CD14-positive monocyte (primary cell): ENCODE data around the gene CDH4. TPM values are rescaled to one million over a fixed set of nuclear protein-coding genes. Genes with fewer than 3 reads are reported as not detected.

Experiments used
- DNase-seq, 3 donors: peaks; one replicate each; pipeline ENCODE4 v3.0.0-alpha.2; 2011 to 2022
- H2AFZ ChIP-seq: 2 replicates; pipeline ENCODE4 v1.6.0; 2012; ENCODE audit warnings: mild to moderate bottlenecking, low read depth, low read length, inconsistent platforms; ENCODE audit not compliant: insufficient read depth, poor library complexity, severe bottlenecking
- H3K27ac ChIP-seq, 2 donors: 1 replicate in 1 of 2; 2 replicates in 1 of 2; pipeline ENCODE4 v1.5.1; 2012 to 2013; ENCODE audit warnings: low read length in 2 of 2, control low read depth in 1 of 2, inconsistent platforms in 1 of 2, low read depth in 1 of 2, mild to moderate bottlenecking in 1 of 2
- H3K27me3 ChIP-seq, 2 donors: one replicate each; pipeline versions ENCODE4 v1.6.0 to v1.6.1; 2011 to 2013; ENCODE audit warnings: low read length in 2 of 2; ENCODE audit not compliant: control insufficient read depth in 2 of 2, insufficient read depth in 2 of 2
- H3K36me3 ChIP-seq, 2 donors: replicated peaks in 1 of 2; 1 replicate in 1 of 2; 2 replicates in 1 of 2; pipeline versions ENCODE4 v1.5.1 to v1.6.1; 2012 to 2013; ENCODE audit warnings: low read length in 2 of 2, control low read depth in 1 of 2, inconsistent platforms in 1 of 2, mild to moderate bottlenecking in 1 of 2; ENCODE audit not compliant: insufficient read depth in 2 of 2, control insufficient read depth in 1 of 2
- H3K4me1 ChIP-seq, 2 donors: 1 replicate in 1 of 2; 2 replicates in 1 of 2; pipeline versions ENCODE4 v1.5.1 to v1.6.1; 2012 to 2013; ENCODE audit warnings: low read length in 2 of 2, control low read depth in 1 of 2, inconsistent platforms in 1 of 2, mild to moderate bottlenecking in 1 of 2, moderate library complexity in 1 of 2; ENCODE audit not compliant: insufficient read depth in 2 of 2, control insufficient read depth in 1 of 2
- H3K4me2 ChIP-seq: replicated peaks from 2 replicates; pipeline ENCODE3; 2012; ENCODE audit warnings: low read length, moderate library complexity, mild to moderate bottlenecking; ENCODE audit not compliant: poor library complexity, severe bottlenecking; ENCODE audit errors: extremely low read depth
- H3K4me3 ChIP-seq, 3 experiments: fragments of 200-600 bp in 1 of 3; sonication (generic) in 1 of 3; replicated peaks in 1 of 3; 1 replicate in 2 of 3; 2 replicates in 1 of 3; pipeline ENCODE4 v1.5.1; 2011 to 2013; ENCODE audit warnings: low read length in 3 of 3, mild to moderate bottlenecking in 3 of 3, control low read depth in 2 of 3, low read depth in 2 of 3, inconsistent platforms in 1 of 3, moderate library complexity in 1 of 3
- H3K79me2 ChIP-seq: 2 replicates; pipeline ENCODE4 v1.6.0; 2012; ENCODE audit warnings: mild to moderate bottlenecking, control low read depth, inconsistent platforms, low read length, moderate library complexity; ENCODE audit not compliant: insufficient read depth
- H3K9ac ChIP-seq: 2 replicates; pipeline ENCODE4 v1.6.0; 2017; ENCODE audit warnings: low read length, mild to moderate bottlenecking; ENCODE audit not compliant: insufficient read depth, poor library complexity, severe bottlenecking
- H3K9me3 ChIP-seq, 2 donors: replicated peaks in 1 of 2; 1 replicate in 1 of 2; 2 replicates in 1 of 2; pipeline versions ENCODE4 v1.5.1 to v1.6.1; 2012 to 2013; ENCODE audit warnings: low read length in 2 of 2, control low read depth in 1 of 2; ENCODE audit not compliant: control insufficient read depth in 1 of 2, insufficient read depth in 1 of 2
- H4K20me1 ChIP-seq: 2 replicates; pipeline ENCODE4 v1.6.0; 2012; ENCODE audit warnings: mild to moderate bottlenecking, low read length, control low read depth, moderate library complexity; ENCODE audit not compliant: insufficient read depth
- H3K27ac Mint-ChIP-seq, 7 donors: one replicate each; pipeline ENCODE4 v1.8.0; 2020; ENCODE audit warnings: mild to moderate bottlenecking in 7 of 7, mixed read lengths in 7 of 7, moderate library complexity in 6 of 7, inconsistent platforms in 2 of 7
- H3K27me3 Mint-ChIP-seq, 3 donors: one replicate each; pipeline ENCODE4 v1.8.0; 2021 to 2022; ENCODE audit warnings: low read depth in 3 of 3, mild to moderate bottlenecking in 3 of 3, mixed read lengths in 3 of 3, moderate library complexity in 3 of 3, inconsistent platforms in 1 of 3
- H3K36me3 Mint-ChIP-seq, 2 donors: one replicate each; pipeline ENCODE4 v1.8.0; 2020; ENCODE audit warnings: mixed read lengths in 2 of 2, inconsistent platforms in 1 of 2, mild to moderate bottlenecking in 1 of 2
- H3K4me1 Mint-ChIP-seq: one replicate; pipeline ENCODE4 v1.8.0; 2020; ENCODE audit warnings: mild to moderate bottlenecking, mixed read lengths
- H3K4me3 Mint-ChIP-seq, 2 donors: one replicate each; pipeline ENCODE4 v1.8.0; 2020; ENCODE audit warnings: mild to moderate bottlenecking in 2 of 2, mixed read lengths in 2 of 2, moderate library complexity in 1 of 2
- H3K9me3 Mint-ChIP-seq, 7 donors: one replicate each; pipeline ENCODE4 v1.8.0; 2020 to 2022; ENCODE audit warnings: mixed read lengths in 7 of 7, mild to moderate bottlenecking in 6 of 7, moderate library complexity in 6 of 7, inconsistent platforms in 2 of 7
- WGBS: methylation state at CpG from one replicate; pipeline ENCODE4 v1.1.5; 2013; ENCODE audit warnings: missing lambda C conversion rate; ENCODE audit not compliant: insufficient coverage; 5-methylcytosine and 5-hydroxymethylcytosine counted together
- intact Hi-C, 2 donors: fragments of 100-400 bp; cut with micrococcal nuclease; formaldehyde crosslinking; loops; one replicate each; pipeline versions ENCODE4 v1.15.0 to v1.15.1; 2023
- polyA plus RNA-seq, 3 donors: library from polyadenylated mRNA; depleted of rRNA in 1 of 3; unstranded in 2 of 3; stranded (reverse) in 1 of 3; fragments of 300-500 nt in 2 of 3; fragments of >200 nt in 1 of 3; fragmentation: Illumina TruSeq in 2 of 3; gene quantifications; 1 replicate in 2 of 3; 2 replicates in 1 of 3; pipeline ENCODE4 v1.2.3, GENCODE V29; 2012 to 2021
- TF ChIP-seq, protein P1 (sequence below): fragments of 200-600 bp; IDR thresholded peaks from one replicate; pipeline ENCODE4 v1.8.0; 2022; ENCODE audit warnings: antibody characterized with exemption, mild to moderate bottlenecking

Gene CDH4
- polyA plus RNA-seq, 3 donors: not detected

DNA sequence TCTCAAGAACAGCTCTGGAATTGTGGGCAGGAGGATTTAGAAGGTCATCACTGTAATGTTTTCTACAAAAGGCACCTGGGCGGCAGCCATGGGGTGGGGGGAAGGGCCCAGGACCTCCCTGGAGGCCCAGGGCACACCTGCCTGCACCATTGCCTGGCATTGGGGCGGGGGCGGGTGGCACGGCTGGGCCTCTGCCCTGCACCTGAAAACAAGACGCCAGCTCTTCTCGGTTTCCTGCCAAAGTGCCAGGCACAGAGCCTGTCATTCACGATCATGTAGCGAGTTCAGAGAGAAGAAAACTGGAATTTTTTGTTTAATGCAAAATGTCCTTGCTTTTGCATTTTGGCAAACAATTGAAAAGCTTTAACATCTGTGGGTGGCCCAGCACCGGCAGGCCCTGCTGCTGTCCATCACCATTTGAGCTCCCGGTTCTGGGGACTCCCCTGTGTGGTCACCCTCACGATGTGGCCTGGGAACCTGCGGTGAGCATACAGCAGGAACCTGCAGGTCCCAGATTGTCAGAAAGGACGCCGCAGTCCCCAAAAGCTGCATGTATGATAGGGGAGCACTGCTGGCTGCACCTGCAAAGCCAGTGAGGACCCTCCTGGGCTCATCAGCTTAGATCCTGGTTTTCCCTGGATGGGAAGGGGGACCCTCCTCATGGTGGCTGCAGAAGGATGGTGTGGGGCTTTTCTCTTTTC is 262.9 kb downstream of the CDH4 start:
- TF ChIP-seq, protein P1, sequence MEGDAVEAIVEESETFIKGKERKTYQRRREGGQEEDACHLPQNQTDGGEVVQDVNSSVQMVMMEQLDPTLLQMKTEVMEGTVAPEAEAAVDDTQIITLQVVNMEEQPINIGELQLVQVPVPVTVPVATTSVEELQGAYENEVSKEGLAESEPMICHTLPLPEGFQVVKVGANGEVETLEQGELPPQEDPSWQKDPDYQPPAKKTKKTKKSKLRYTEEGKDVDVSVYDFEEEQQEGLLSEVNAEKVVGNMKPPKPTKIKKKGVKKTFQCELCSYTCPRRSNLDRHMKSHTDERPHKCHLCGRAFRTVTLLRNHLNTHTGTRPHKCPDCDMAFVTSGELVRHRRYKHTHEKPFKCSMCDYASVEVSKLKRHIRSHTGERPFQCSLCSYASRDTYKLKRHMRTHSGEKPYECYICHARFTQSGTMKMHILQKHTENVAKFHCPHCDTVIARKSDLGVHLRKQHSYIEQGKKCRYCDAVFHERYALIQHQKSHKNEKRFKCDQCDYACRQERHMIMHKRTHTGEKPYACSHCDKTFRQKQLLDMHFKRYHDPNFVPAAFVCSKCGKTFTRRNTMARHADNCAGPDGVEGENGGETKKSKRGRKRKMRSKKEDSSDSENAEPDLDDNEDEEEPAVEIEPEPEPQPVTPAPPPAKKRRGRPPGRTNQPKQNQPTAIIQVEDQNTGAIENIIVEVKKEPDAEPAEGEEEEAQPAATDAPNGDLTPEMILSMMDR: no peak
- intact Hi-C loops: no loop called here
- no peak overlapping the region for H3K4me3 Mint-ChIP-seq
- no peaks in the 10 kb centered on the region for H3K4me1 Mint-ChIP-seq
- WGBS: 93% methylated on average over 12 of the region's 14 CpGs
- H4K20me1 ChIP-seq: no peaks in the 10 kb centered on the region
- no peak overlapping the region for H3K27ac Mint-ChIP-seq
- H3K9me3 Mint-ChIP-seq: peaks cover 5 to 56% (median 34%) of the 10 kb centered on the region in 7 donors
- peaks cover 1 to 4% (median 1%) of the 10 kb centered on the region in 3 donors for H3K27me3 Mint-ChIP-seq
- H3K36me3 ChIP-seq: no peaks in the 10 kb centered on the region
- H3K4me2 ChIP-seq: no peak overlapping the region
- DNase-seq: no peak
- no peak overlapping the region for H2AFZ ChIP-seq
- no peaks in the 10 kb centered on the region for H3K4me1 ChIP-seq
- peaks cover 8 to 92% of the 10 kb centered on the region in 2 donors for H3K9me3 ChIP-seq
- no peaks in the 10 kb centered on the region for H3K27me3 ChIP-seq
- no peak overlapping the region for H3K9ac ChIP-seq
- H3K27ac ChIP-seq: no peak overlapping the region
- H3K79me2 ChIP-seq: no peaks in the 10 kb centered on the region
- H3K4me3 ChIP-seq: no peak overlapping the region
- H3K36me3 Mint-ChIP-seq: no peaks in the 10 kb centered on the region

DNA sequence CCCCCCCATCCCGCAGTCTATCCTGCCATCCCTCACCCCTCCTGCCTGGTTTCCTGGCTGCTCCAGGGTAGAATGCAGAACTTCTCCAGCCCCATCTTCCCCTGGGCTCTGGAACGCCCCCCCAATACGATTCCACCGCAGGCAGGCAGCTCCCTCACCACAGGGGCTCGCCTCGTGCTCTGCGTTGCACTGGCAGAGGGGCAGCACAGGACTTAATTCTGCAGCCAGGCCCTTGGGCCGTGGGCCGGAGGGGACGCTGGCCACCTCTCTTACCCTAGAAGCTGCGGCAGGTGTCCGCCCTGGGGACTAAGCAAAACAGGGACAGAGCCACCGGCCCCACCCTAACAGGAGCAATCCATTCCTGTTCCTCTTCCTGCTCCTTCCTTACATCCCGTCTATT is 263.9 kb downstream of the CDH4 start:
- no peak for DNase-seq
- Histone ChIP-seq H2AFZ (no peak overlapping the region), H3K4me1 (no peaks in the 10 kb centered on the region), H3K27ac (no peak overlapping the region), H3K79me2 (no peaks in the 10 kb centered on the region), H3K27me3 (no peaks in the 10 kb centered on the region), H3K9me3 (peaks cover 8 to 92% of the 10 kb centered on the region in 2 donors), H3K4me2 (no peak overlapping the region), H3K9ac (no peak overlapping the region), H3K4me3 (no peak overlapping the region), H4K20me1 (no peaks in the 10 kb centered on the region), H3K36me3 (no peaks in the 10 kb centered on the region)
- 65% methylated on average over 14 of the region's 14 CpGs for WGBS
- H3K4me1 Mint-ChIP-seq: no peaks in the 10 kb centered on the region
- H3K27ac Mint-ChIP-seq: no peak overlapping the region
- no peak overlapping the region for H3K4me3 Mint-ChIP-seq
- H3K9me3 Mint-ChIP-seq: peaks cover 5 to 58% (median 31%) of the 10 kb centered on the region in 7 donors
- H3K27me3 Mint-ChIP-seq: peaks cover 1 to 3% (median 1%) of the 10 kb centered on the region in 3 donors
- no peaks in the 10 kb centered on the region for H3K36me3 Mint-ChIP-seq
- TF ChIP-seq, protein P1: no peak
- intact Hi-C loops: no loop called here
